Measurements from ENCODE around the gene SWAP70. TPM values are rescaled to one million over a fixed set of nuclear protein-coding genes. Genes with fewer than 3 reads are reported as not detected.
"Not testable (repeated sequence)": the region's sequence is repeated elsewhere in the genome, so short reads cannot be mapped to it uniquely, and the experiment has no call there.

SWAP70 gene
- total RNA-seq, 1 experiment from 2014 or later, result 25.6 TPM

DNA sequence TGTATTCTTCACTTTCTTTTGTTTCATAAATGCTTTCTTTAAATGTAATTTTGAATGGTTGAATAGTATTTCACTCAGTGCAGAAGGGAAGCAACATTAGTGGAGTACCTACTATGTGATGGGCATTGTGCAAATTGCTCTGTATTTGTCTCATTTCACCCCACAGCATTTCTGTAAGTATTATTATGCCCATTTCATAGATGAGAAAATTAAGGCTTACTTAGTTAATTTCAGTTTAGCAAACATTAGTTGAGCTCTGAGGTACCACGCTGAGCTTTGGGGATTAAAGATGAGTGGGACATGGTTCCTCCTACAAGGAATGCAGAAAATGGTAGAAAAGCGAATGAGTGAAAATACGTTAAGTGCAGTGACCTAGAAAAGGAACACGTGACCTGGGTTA lies 58.1 kb downstream of the SWAP70 start:
- no peak for DNase-seq (ENCODE audit: low read depth)

DNA sequence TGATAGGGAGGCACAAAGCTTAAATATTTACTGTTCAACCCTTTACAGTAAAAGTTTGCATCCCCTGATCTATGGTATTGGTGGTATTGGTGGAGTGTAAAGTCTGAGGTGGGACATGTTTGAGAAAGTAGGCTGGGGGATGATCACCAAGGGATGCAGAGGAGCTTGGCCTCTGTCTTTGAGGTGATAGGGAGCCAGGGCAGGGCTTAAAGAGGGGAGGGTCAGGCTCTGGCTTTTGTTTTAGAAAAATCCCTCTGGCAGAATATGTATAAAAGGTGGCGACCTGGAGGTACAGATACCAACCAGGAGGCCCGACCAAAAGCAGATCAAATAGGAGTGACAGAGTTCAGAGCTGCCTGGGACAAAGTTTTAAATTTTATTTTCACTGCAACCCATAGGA lies 59.0 kb downstream of the SWAP70 start:
- no peak for DNase-seq (ENCODE audit: low read depth)

DNA sequence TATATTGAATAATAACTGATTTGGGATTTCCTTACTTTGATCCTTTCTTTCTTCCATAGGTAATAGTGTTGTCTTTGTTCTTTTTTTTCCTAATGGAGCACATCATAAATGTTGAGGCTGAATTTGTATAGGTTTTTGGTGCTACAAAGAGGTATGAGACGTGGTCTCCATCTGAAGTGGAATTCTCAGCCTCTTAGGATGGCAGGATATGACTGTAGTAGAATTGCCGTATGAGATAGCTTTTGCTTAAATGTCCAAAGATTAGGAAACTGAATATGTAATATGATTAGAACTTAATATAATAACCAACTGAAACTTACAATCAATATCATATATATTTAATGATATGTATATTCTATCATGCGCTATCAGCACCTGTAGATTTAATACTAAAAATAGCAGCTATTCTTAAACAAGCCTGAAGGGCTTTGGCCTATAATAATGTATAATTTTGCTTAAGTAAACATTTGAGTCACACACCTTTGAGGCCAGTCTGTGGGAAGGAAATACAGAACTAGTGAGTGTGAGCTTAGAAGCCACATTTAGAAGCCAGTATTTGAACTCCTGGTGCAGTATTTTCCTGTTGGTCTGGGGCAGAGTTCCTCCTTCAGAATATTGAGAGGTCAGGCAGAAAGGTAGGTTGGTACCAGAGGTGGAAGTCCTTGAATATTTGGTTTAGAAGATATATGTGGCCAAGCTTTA lies 62.6 kb downstream of the SWAP70 start:
- peak; percentile 56 for DNase-seq (ENCODE audit: low read depth)

DNA sequence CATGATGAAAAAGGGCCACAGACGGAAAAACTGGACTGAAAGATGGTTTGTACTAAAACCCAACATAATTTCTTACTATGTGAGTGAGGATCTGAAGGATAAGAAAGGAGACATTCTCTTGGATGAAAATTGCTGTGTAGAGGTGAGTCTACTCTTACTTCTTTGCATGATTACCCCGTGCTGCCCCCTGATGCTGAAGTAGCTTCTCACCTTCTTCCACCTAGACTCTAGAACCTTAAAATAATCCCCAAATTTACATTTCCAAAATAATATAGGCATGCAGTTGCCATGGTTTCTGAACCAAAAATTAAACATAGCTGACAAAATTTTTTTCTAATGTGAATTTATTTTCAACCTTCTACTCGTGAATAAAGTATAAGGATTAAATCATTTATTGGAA lies 64.2 kb downstream of the SWAP70 start:
- DNase-seq (ENCODE audit: low read depth), result no peak

DNA sequence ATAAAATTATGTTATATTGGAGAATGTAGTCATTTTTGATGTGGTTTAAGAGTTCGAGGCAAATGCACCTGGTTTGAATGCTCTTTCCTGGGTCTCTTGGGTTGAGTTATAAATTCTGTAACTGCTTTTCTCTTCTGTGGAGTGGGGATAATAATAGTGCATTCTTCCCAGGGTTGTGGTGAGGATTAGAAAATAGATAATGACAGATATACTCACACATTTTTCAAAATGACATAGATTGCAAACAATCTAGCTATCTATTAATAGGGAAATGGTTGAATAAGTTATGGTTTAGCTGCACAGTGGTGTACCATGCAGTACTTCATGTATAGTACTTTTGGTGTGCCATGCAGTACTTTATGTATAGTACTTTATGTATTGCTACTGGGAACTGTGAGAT lies 67.4 kb downstream of the SWAP70 start:
- no peak for DNase-seq (ENCODE audit: low read depth)

DNA sequence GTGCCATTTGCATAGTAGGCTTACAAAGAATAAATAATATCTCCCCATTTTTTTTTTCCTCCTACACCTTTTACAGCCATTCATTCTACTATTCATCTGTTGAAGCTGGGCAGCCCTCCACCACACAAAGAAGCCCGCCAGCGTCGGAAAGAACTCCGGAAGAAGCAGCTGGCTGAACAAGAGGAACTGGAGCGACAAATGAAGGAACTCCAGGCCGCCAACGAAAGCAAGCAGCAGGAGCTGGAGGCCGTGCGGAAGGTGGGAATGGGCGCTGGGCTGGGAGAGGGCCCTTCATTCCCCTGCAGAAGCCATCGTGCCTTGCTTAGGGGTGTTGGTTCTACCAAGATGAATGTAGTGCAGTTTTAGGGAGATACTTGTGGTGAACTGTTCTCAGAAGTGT lies 68.6 kb downstream of the SWAP70 start:
- DNase-seq (ENCODE audit: low read depth), result no peak

DNA sequence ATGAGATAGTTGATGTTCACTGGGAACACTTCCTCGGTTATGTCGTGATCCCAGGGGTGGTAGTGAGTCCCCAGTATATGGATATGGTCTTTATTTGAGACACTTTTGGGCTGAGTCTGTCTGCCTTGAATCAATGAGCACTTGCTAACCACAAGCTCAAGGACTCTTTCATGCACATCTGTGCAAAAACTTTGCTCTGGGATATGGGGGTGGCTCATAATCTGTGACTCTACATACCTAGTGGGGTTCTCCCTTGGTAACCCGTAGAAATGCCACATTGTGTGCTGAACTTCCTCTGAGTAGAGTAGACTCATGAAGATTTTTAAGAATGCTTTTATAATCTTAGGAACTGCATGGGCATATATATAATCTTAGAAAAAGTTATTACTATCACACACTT lies 69.3 kb downstream of the SWAP70 start:
- no peak for DNase-seq (ENCODE audit: low read depth)

DNA sequence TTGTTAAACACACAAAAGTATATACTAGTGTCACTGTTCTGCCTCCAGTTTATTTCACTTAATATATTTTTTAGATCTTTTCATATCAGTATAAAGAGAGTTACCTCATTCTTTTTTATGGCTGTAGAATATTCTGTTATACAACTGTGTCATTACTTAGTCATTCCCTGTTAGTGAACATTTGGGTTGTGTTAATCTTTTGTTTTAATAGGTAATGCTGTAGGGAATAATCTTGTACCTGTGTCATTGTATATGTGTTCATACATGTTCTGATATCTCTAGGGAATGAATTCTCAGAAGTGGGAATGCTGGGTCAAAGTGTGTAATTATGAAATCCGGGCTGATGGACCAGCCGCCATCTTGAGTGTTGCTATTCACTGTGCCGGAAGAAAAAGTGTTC lies 71.4 kb downstream of the SWAP70 start:
- no peak for DNase-seq (ENCODE audit: low read depth)

DNA sequence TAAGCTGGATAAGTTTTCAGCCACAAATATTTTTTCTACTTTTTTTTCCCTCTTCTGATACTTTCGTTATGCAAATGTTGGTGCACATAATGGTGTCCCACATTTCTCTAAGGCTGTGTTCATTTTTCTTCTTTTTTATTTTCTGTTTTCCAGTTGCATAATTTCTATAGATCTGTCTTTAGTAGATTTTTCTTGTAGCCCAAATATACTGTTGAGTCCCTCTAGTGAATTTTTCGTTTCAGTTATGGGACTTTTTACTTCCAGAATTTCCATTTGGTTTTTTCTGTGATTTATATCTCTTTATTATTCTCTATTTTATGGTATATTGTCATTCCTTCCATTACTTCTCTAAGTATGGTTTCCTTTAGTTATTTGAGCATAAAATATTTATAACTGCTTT lies 72.0 kb downstream of the SWAP70 start:
- no peak for DNase-seq (ENCODE audit: low read depth)

DNA sequence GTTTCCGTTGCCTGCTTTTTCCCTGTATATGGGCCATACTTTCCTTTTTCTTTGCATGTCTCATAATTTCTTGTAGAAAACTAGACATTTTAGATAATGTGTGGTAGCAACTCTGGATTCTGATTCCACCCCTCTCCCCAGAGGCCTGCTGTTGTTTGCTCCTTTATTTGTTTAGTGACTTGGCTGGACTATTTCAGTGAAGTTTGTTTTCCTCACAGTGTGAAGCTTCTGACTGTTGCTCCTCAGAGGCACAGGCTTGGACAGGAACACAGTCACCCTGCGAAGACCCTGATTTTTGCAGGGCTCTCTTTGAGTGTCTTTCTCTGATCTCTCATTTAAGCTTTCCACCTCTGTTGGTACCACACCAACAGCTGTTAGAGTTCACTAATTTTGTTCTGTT lies 72.5 kb downstream of the SWAP70 start:
- no peak for DNase-seq (ENCODE audit: low read depth)

DNA sequence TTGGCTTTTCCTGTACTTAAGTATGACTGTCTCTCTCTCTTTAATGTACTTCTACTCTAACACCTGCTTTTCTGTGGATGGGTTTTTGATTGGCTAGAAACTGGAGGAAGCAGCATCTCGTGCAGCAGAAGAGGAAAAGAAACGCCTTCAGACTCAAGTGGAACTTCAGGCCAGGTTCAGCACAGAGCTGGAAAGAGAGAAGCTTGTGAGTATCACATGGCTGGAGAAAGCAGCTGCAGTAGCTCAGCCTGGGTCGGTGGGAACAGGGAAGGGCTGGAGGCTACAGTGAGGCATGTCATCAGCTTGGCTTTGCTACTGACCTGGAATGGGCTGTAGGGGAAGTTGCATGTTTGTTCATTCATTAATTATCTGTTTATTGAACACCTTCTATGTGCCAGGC lies 74.2 kb downstream of the SWAP70 start:
- DNase-seq (ENCODE audit: low read depth), result no peak

DNA sequence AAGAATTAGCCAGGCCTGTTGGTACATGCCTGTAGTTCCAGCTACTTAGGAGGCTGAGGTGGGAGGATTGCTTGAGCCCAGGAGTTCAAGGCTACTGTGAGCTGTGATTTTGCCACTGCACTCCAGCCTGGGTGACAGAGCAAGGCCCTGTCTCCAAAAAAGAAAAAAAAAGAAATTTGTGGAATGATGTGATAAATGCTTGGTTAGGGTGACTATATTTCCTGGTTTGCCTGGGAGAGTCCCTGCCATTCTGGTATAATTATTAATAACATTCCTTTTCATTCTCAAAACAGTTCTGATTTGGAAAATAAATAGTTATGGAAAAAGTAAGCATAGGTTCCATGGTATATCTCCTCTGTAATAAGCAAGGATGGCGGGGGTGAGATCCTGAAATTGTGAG lies 74.8 kb downstream of the SWAP70 start:
- no peak for DNase-seq (ENCODE audit: low read depth)

DNA sequence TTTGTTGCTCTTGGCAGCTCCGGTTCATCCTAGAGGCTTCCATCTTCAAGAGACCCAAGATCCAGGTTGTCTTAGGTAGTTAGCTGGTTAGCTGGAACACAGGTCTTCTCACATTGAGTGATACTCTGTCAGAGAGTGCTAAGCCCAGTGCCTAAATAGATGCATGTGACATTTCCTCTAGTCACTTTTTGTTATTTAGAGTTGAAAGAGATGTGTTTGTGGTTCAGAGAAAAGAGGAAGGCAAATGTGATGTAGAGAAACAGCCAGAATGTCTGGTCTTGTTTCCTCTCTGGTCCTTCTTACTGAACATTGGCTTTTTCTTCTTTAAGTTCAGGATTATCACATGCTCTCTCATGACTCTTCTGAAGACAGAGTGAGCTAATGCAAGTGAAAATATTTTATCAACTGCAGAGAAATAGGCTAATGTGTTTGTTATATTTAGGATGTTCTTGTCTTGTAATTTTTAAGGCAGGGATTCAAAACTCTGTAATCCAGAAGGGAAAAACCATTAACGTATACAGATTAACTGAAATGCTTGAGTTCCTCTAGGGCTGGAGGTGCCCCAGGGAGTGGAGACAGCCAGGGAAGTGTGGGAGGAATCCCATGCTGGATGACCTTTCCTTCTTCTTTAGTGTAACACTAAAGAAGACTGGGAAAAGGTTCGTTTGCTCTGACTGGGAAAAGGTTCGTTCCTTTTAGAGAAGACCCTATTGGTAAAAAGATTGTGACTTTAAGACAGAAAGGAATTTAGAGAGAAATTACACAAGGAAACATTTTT lies 75.4 kb downstream of the SWAP70 start:
- DNase-seq (ENCODE audit: low read depth), result no peak

DNA sequence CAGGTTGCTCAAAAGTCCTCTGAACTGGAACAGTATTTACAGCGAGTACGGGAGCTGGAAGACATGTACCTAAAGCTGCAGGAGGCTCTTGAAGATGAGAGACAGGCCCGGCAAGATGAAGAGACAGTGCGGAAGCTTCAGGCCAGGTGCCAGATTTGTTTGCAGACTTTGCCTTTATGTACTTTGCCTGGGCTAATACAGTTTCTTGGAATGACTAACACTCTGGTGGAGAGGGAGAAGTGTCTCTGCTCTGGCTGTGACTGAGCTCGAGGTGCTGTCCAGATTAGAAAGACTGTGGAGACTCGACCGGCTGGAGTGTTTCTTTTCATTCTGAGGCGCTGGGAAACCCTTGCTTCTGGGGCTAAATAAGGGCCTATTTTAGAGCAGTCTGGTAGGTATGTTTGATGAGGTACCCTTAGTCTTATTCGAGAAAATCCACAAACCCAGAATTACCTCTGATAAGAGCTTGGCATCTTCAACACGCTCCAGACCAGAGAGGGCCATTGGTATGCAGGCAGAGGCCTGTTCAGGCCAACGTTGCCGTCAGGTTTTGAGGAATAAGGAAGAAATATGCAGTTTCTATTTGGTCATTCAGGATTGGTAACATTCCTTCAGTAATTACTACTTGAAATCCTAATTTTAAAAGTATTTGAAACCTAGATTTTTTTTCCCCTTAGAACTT lies 76.5 kb downstream of the SWAP70 start:
- no peak for DNase-seq (ENCODE audit: low read depth)

DNA sequence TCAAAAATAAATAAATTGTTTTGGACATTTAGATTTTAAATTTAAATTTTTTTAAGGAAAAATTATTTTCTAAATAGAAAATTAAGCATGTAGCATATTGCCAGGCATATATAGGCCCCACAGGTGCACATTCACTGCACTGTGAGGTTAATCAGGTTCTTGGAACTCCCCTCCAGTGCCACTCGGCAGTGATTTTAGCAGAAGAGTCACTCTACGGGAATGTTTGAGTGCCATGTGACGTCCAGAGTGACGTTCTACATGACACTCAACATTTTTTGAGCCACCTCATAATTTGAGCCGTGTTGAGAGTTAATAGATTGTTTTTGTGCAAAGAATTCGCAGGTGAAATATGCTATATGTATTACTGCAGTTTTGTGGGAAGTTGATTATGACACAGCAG lies 77.4 kb downstream of the SWAP70 start:
- no peak for DNase-seq (ENCODE audit: low read depth)

DNA sequence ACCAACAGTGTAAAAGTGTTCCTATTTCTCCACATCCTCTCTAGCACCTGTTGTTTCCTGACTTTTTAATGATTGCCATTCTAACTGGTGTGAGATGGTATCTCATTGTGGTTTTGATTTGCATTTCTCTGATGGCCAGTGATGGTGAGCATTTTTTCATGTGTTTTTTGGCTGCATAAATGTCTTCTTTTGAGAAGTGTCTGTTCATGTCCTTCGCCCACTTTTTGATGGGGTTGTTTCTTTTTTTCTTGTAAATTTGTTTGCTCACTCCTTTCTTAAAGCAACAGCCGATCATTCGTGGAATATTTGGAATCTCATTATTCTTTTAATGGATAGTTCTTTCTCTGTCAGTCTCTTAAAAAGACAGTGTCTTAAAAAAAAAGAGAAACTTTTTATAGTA lies 79.6 kb downstream of the SWAP70 start:
- DNase-seq (ENCODE audit: low read depth), result not testable (repeated sequence)

DNA sequence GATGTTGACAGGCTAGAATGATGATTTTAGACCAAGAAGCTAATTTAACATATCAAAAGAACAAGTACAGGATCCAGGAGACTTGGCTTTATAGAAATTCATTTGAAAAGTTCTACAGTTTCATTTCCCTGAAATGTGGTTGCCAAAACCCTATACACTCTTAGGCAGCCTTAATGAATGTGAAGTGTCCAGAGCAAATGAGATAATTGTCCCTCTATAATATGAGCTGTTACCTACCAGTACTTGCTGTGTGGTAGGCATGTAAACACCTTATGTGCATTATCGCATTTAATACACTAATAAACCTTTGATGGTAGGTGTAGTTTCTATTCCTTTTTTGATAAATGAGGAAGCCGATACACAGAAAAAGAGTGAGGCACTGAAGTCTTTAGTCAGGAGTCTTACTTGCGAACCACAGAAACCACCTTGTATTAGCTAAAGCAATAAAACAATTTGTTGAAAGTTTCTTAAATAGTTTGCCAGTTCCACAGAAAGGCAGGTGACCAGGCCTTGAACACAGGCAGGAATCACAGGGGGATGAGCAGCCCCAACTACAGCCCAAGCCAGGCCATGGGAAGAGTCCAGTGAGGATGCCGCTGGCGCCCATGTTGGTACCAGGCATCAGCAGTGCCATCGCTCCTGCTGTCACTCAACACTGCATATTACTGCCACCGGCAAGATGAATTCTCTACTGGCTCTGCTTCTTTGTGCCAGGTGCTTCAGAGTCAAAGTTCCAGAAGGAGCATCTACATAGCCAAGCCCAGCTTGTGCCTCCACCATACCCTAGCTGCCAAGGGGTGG lies 81.7 kb downstream of the SWAP70 start:
- DNase-seq (ENCODE audit: low read depth), result no peak

DNA sequence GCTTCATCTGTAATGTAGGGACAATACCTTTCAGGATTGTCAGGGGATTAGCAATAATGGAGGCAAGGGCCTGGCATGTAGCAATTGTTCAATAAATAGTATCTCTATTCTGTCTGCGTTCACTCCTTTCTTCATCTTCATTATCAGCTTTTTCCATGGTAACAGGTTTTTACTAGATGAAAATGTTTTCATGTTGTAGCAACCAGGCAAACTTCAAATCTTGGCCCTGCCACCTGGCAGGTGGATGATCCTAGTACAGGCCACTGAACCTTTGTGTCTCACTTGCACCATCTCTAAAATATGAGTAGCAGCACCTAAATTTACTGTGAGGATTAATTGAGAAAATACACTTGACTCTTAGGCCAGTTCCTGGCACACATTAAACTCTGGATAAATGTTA lies 83.4 kb downstream of the SWAP70 start:
- DNase-seq (ENCODE audit: low read depth), result no peak

DNA sequence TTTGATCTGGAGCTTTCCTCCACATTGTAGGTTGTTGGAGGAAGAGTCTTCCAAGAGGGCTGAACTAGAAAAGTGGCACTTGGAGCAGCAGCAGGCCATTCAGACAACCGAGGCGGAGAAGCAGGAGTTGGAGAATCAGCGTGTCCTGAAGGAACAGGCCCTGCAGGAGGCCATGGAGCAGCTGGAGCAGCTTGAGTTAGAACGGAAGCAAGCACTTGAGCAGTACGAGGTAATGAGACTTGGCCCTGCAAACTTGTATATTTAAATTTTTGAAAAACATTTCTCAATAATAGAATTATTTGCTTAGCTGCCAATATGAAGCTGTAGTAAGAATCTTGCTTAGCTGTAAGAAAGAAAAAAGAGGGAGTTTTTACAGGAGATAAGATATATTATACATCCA lies 84.0 kb downstream of the SWAP70 start:
- no peak for DNase-seq (ENCODE audit: low read depth)

DNA sequence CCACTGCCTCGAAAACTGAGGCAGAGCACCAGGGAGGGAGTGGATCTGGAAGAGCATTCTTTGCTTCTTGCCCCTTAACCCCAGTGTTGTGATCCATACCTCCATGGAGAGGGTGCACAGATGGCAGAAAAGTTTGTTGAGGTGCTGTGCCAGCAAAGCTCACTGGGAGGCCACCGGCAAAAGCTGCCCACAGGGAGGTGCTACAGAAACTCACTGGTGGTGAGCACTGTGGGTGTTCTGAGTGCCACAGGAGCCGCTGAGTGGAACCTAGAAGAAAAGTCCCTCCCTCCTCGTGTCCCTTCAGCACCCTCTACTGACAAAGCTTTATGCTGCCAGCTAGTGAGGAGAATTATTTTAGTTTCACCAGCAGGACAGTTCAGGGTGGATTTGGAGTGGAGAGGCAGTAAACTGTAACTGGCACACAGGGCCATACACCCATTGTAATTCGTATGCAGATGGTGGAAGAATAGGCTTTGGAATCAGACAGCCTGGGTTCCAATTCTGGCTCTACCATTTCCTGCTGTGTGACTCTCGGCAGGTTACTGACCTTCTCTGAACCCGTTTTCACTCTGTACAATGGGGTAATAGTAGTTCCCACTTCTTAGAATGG lies 84.6 kb downstream of the SWAP70 start:
- peak; percentile 80 for DNase-seq (ENCODE audit: low read depth)

DNA sequence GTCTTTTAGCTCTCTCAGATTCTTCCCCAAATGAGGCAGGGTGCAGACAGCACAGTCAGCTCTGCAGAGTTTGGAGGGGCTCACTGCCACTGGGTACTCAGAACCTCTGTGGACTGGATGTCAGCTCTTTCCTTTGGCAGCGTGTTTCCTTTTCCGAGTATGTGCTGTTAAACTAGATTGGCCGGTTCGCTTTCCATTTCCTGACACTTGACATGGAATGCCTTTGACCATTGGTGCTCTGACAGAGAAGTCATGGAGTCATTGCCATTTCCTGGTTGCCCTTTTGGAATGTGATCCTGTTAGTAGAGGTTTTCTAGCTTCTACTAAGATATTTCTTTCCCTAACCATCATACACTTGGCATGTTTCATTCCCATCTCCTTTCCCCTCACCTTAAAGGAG lies 86.7 kb downstream of the SWAP70 start:
- DNase-seq (ENCODE audit: low read depth), result no peak

DNA sequence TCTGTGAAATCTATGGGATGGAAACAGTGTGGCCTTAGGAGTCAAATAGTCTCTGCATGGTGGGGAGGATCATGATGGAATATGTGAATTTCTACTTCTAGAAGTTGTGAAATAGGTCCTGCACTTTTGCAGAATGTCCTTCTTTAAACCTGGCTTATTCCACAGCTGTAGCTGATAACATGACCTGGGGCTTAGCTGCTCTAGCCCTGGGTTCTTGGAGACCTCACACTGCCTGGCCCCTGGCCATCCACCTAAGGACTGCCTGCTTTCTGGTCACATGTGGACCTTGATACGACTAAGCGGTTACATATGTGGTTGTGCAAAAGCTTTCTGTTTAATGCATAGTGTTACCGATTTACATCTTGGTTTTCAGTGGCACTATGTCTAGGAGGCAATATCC lies 88.2 kb downstream of the SWAP70 start:
- peak; percentile 69 for DNase-seq (ENCODE audit: low read depth)
